Cortex of kidney (tissue), 1 donor: ENCODE data around the gene CCDC88B.

Source experiments
- DNase-seq: peaks from one replicate; lab custom pipeline; 2025; lab: John Stamatoyannopoulos, UW

Gene CCDC88B

GRCh38 chr11:64382586-64382985 is 42.6 kb downstream of the CCDC88B start:
- no peak for DNase-seq

DNA sequence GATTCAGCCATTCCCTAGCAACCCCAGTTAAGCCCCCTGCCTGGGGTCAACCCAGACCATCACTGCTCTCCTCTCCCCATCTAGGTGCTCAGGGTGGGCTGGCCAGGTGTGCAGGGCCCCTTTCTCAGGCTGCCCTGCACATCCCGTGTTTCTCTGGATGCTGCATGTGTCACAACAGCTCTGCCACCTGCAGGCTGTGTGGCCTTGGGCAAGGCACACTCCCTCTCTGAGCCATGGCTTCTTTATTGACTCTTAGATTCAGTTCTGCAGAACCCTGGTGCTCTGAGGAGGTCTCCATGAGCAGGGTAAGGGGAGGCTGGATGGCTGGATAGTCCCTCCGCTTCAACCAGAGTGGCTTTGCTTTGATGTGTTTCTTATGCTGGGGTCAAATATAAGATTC is 43.6 kb downstream of the CCDC88B start:
- no peak for DNase-seq

GRCh38 chr11:64384028-64384737 is 44.2 kb downstream of the CCDC88B start:
- DNase-seq: no peak

DNA sequence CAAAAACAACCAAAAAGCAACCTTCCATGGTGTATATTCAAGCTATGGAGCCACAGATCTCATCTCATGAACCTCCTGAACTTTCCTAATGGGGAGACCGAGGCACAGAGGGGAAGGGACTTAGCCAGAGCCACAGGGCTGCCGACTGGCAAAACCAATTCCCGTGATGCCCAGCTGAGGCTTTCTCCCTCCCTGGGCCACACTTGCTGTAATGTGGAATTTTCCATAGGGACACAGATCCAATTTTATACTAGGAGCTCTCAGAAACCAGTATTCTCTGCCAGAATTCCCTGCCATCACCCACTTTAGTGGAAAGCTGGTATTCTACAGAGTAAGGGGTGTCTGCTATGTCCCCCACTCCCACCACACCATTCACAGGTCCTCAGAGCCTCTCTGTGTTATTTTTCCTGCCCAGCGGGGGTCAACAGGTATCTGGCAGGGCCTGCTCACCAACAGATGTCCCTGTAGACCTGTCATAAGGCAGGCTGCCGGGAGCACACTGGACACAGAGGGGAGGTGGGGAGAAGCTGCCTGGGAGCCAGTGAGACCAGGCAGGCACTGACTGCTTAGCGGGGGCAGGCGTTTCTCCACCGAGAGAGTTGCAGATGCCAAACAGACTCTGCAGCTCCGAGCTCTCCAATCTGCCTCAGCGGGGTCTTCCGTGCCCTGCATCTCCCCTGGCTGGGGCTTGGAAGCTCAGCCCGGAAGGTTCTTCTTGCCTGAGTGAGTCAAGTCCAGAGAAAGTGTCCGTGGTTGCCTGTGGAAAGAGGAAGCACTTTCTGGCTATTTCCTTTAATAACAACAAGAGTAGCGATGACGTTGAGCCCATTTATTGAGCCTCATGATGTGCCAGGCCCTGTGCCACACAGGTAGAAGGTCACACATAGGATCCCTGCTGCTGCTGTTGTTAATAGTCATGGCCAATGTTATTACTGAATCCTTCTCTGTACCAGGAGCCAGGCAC is 45.3 kb downstream of the CCDC88B start:
- no peak for DNase-seq

DNA sequence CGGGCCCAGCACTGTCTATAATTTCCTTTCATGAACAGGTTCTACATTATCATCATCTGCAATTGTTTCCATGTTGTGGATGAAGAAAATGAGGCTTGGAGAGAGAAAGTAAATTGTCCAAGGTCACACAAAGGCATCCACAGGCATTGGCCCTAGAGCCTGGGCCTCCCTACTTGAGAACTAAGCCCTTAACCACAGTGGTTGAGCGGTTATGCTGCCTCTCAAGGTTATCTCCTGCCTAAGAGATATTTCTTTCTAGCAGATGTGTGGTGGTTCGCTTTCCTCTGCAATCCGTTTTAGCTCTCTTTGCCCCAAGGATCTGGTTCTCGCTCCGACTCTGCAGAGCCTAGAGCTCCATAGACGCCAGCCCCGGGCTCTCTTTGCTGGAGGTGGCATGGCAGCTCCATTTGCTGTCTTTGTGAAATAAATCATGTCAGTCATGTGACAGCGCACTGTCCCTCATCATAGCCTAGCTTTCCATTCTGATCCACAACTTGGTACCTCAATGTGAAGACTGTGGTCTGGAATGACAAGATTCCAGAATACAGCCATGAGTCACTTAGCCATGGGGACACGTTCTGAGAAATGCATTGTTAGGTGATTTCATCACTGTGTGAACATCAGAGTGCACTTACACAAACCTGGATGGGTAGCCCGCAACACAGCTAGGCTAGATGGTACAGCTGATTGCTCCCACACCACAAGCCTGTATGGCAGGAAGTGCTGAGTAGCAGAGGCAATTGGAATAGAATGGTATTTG is 46.1 kb downstream of the CCDC88B start:
- no peak for DNase-seq

- DNase-seq: no peak
Measured at GRCh38 chr11:64387916-64388315, 47.9 kb downstream of the CCDC88B start.

DNA sequence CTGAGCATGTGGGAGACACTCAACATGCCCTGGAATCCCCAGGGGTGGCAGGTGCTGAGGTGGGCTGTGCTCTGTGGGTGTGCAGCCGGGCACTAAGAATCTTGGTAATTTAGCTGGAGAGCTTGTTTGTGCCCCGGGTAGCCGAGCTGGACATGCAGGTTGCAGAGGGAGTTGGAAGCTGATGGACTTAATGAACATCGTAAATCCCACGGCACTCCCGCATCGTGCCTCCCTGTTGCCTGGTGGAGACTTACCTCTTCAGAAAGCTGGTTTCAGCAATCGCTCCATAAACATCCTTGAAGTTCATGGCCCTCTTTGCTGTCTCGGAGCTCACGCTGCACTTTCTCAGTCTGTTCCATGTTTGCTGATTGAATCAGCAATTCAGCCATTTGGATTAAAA is 48.9 kb downstream of the CCDC88B start:
- no peak for DNase-seq

GRCh38 chr11:64389851-64390250 is 49.8 kb downstream of the CCDC88B start:
- no peak for DNase-seq

DNA sequence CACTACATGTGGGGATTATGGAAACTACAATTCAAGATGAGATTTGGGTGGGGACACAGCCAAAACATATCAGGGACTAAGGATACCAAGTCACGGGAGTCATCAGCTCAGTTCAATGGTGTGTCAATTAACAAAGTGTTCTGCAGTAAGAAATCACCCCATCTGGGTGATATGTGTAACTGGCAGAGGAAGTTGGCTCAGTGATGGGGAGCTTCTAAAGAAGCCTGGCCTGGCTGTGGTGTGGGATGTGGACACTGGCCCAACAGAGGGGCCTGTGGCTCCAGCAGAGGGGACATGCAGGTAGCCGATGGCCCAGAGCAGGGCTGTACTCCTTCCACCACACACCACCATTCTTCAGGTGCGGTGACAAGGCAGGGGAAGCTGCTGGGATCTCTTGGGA is 50.6 kb downstream of the CCDC88B start:
- DNase-seq: no peak

- DNase-seq: no peak
Measured at GRCh38 chr11:64391839-64392238, 51.8 kb downstream of the CCDC88B start.

GRCh38 chr11:64395545-64396078 is 55.6 kb downstream of the CCDC88B start:
- DNase-seq: no peak

- DNase-seq: no peak
Measured at GRCh38 chr11:64396079-64396591, 56.1 kb downstream of the CCDC88B start.

- DNase-seq: no peak
Measured at GRCh38 chr11:64400102-64400501, 60.1 kb downstream of the CCDC88B start.

GRCh38 chr11:64400667-64401066 is 60.7 kb downstream of the CCDC88B start:
- DNase-seq: no peak

- DNase-seq: no peak
Measured at GRCh38 chr11:64401775-64402174, 61.8 kb downstream of the CCDC88B start.

- DNase-seq: no peak
Measured at GRCh38 chr11:64403106-64403505, 63.1 kb downstream of the CCDC88B start.

- DNase-seq: no peak
Measured at GRCh38 chr11:64406221-64406946, 66.4 kb downstream of the CCDC88B start.
